DOHH2 (cell line): ENCODE measurements around the gene GPC1.

Experiments used
- H3F3A ChIP-seq: fragments of 200-600 bp; sonication (generic), shearing (Covaris generic); 2 replicates; pipeline ENCODE4 v1.6.0; 2016; ENCODE audit warnings: antibody characterized with exemption, mild to moderate bottlenecking; ENCODE audit not compliant: control insufficient read depth, insufficient read depth
- H3K27ac ChIP-seq: fragments of 200-600 bp; sonication (generic); 2 replicates; pipeline ENCODE4 v1.5.1; 2014; ENCODE audit warnings: low read depth, mild to moderate bottlenecking, low read length, moderate library complexity
- H3K27me3 ChIP-seq: fragments of 200-600 bp; sonication (generic); 2 replicates; pipeline ENCODE4 v1.6.1; 2014; ENCODE audit warnings: mild to moderate bottlenecking, low read length, mixed read lengths; ENCODE audit not compliant: control insufficient read depth
- H3K36me3 ChIP-seq: fragments of 200-600 bp; sonication (generic); 2 replicates; pipeline ENCODE4 v1.6.1; 2014; ENCODE audit warnings: mild to moderate bottlenecking, low read length, moderate library complexity, mixed read lengths; ENCODE audit not compliant: control insufficient read depth
- H3K4me1 ChIP-seq: fragments of 200-600 bp; sonication (generic); 2 replicates; pipeline ENCODE4 v1.6.1; 2014; ENCODE audit warnings: mild to moderate bottlenecking, low read length, mixed read lengths; ENCODE audit not compliant: control insufficient read depth
- H3K4me2 ChIP-seq: fragments of 200-600 bp; sonication (generic); 2 replicates; pipeline ENCODE4 v1.6.0; 2014; ENCODE audit warnings: mild to moderate bottlenecking, low read length, moderate library complexity
- H3K4me3 ChIP-seq: fragments of 200-600 bp; sonication (generic); 2 replicates; pipeline ENCODE4 v1.5.1; 2014; ENCODE audit warnings: mild to moderate bottlenecking, low read length, mixed read lengths
- H3K79me2 ChIP-seq: fragments of 200-600 bp; sonication (generic); 2 replicates; pipeline ENCODE4 v1.6.1; 2014; ENCODE audit warnings: mild to moderate bottlenecking, low read length, mixed read lengths; ENCODE audit not compliant: control insufficient read depth
- H3K9me2 ChIP-seq: fragments of 200-600 bp; sonication (generic); replicated peaks from 2 replicates; pipeline ENCODE4 v1.6.1; 2014; ENCODE audit warnings: mild to moderate bottlenecking, low read length, mixed read lengths; ENCODE audit not compliant: control insufficient read depth
- H3K9me3 ChIP-seq: fragments of 200-600 bp; sonication (generic); 2 replicates; pipeline ENCODE4 v1.6.1; 2014; ENCODE audit warnings: antibody characterized with exemption, low read length, mixed read lengths; ENCODE audit not compliant: control insufficient read depth, insufficient read depth
- H4K20me1 ChIP-seq: fragments of 200-600 bp; sonication (generic); 2 replicates; pipeline ENCODE4 v1.6.0; 2014; ENCODE audit warnings: low read depth, mild to moderate bottlenecking, antibody characterized with exemption, low read length, moderate library complexity; ENCODE audit not compliant: control insufficient read depth, insufficient read depth
- EZH2phosphoT487 ChIP-seq: fragments of 200-600 bp; sonication (generic); IDR thresholded peaks from 2 replicates; pipeline ENCODE4 v1.6.1; 2017; ENCODE audit warnings: borderline replicate concordance, mild to moderate bottlenecking, antibody characterized with exemption, low read length, moderate library complexity, mixed read lengths
- TF ChIP-seq, protein P1 (sequence below): fragments of 200-600 bp; sonication (generic); IDR thresholded peaks from one replicate; pipeline ENCODE4 v1.5.1; 2014; ENCODE audit warnings: antibody characterized with exemption, mild to moderate bottlenecking, low read depth, low read length; ENCODE audit not compliant: poor library complexity, severe bottlenecking

The GPC1 gene

DNA sequence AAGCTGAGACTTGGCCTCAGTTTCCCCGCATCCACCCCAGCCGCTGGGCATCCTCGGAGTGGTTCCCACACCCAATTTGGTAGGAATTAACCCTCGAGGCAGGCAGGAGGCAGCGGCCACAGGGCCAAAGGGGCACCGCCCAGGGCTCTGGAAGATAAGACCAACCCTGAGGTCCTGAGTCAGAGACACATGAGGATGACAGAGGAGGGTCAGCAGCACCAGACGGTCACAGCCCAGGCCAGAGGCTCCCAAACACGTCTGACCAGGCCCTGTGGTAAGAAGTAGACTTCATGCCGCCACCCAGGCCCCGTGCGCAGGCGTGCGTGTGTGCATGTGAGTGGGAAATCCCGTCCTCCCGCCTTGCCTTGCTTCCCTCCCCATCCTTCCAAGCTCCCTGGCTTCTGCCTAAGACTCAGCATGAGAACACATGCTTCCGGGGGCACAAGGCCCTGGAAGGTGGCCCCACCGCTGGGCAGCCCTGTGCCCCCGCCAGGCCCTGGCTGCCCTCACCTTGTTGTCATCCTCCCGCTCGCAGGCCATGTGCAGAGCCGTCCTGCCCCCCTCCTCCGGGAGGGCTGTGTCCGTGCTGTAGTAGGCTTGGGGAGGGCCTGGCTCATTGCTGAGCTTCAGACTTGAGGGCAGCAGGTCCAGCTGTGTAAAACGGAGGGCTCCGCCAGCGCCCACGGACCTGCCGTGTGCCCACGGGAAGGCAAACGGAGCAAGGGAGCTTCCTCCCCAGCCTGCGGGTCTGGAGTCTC, 76.1 kb downstream of the GPC1 start:
- Histone ChIP-seq H3K9me2 (no peaks in the 10 kb centered on the region), H3K4me1 (peaks cover 12% of the 10 kb centered on the region), H3K9me3 (no peaks in the 10 kb centered on the region), H3K4me2 (no peak overlapping the region), H4K20me1 (peaks cover 5% of the 10 kb centered on the region; the same call in 1 of the 2 replicates), H3K27me3 (no peaks in the 10 kb centered on the region), H3F3A (no peaks in the 10 kb centered on the region), H3K36me3 (peaks cover 17% of the 10 kb centered on the region), H3K4me3 (no peak overlapping the region), H3K79me2 (no peaks in the 10 kb centered on the region), H3K27ac (no peak overlapping the region)
- TF ChIP-seq EZH2phosphoT487: no peak
- TF ChIP-seq, protein P1, sequence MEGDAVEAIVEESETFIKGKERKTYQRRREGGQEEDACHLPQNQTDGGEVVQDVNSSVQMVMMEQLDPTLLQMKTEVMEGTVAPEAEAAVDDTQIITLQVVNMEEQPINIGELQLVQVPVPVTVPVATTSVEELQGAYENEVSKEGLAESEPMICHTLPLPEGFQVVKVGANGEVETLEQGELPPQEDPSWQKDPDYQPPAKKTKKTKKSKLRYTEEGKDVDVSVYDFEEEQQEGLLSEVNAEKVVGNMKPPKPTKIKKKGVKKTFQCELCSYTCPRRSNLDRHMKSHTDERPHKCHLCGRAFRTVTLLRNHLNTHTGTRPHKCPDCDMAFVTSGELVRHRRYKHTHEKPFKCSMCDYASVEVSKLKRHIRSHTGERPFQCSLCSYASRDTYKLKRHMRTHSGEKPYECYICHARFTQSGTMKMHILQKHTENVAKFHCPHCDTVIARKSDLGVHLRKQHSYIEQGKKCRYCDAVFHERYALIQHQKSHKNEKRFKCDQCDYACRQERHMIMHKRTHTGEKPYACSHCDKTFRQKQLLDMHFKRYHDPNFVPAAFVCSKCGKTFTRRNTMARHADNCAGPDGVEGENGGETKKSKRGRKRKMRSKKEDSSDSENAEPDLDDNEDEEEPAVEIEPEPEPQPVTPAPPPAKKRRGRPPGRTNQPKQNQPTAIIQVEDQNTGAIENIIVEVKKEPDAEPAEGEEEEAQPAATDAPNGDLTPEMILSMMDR: no peak

DNA sequence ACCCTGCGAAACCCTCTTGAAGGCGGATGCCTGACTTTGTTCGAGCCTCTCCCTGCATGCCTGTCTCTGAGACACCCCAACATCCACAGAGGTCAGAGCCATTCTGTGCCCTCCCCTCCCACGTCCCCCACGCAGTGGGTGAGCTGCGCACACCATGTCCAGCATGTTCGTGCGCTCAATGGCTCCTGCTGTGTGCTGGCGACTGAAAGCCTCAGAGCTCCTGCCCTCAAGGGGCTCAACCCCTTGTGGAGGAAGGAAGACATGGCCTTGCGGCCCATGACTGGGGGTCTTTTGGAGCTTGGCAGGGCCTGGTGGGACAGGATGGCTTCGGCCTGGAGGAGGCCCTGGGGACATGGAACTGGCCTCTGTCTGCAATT, 76.6 kb downstream of the GPC1 start:
- Histone ChIP-seq H3K27ac (no peak overlapping the region), H3K4me2 (no peak overlapping the region), H3K79me2 (no peaks in the 10 kb centered on the region), H3K36me3 (peaks cover 17% of the 10 kb centered on the region), H3K9me3 (no peaks in the 10 kb centered on the region), H3F3A (no peaks in the 10 kb centered on the region), H3K4me1 (peaks cover 12% of the 10 kb centered on the region), H3K4me3 (no peak overlapping the region), H3K27me3 (no peaks in the 10 kb centered on the region), H3K9me2 (no peaks in the 10 kb centered on the region), H4K20me1 (peaks cover 5% of the 10 kb centered on the region; the same call in 1 of the 2 replicates)
- no peak for TF ChIP-seq EZH2phosphoT487
- TF ChIP-seq, protein P1: no peak

GRCh38 chr2:240512666-240513535, 77.4 kb downstream of the GPC1 start:
- Histone ChIP-seq H3K4me1 (peaks cover 12% of the 10 kb centered on the region), H3K4me2 (no peak overlapping the region), H3K36me3 (peaks cover 19% of the 10 kb centered on the region), H4K20me1 (peaks cover 5% of the 10 kb centered on the region; the same call in 1 of the 2 replicates), H3K4me3 (no peak overlapping the region), H3K79me2 (no peaks in the 10 kb centered on the region), H3K9me3 (no peaks in the 10 kb centered on the region), H3K9me2 (no peaks in the 10 kb centered on the region), H3K27me3 (no peaks in the 10 kb centered on the region), H3K27ac (no peak overlapping the region), H3F3A (no peaks in the 10 kb centered on the region)
- no peak for TF ChIP-seq EZH2phosphoT487
